Uterus (tissue), 2 donors: ENCODE measurements around the gene FBXO31.

ENCODE experiments used
- POLR2A ChIP-seq, 2 donors: fragments of 450-650 bp; IDR thresholded peaks; one replicate each; pipeline ENCODE4 v1.6.1; 2016; ENCODE audit warnings: antibody characterized with exemption in 2 of 2, mild to moderate bottlenecking in 1 of 2, moderate library complexity in 1 of 2
- TF ChIP-seq, protein P1 (sequence below), 4 experiments: fragments of 200-600 bp in 2 of 4; fragments of 450-650 bp in 2 of 4; sonication (generic) in 2 of 4; IDR thresholded peaks; one replicate each; pipeline ENCODE4 v1.5.1; 2016 to 2019; ENCODE audit warnings: antibody characterized with exemption in 4 of 4, mild to moderate bottlenecking in 2 of 4, moderate library complexity in 1 of 4

DNA sequence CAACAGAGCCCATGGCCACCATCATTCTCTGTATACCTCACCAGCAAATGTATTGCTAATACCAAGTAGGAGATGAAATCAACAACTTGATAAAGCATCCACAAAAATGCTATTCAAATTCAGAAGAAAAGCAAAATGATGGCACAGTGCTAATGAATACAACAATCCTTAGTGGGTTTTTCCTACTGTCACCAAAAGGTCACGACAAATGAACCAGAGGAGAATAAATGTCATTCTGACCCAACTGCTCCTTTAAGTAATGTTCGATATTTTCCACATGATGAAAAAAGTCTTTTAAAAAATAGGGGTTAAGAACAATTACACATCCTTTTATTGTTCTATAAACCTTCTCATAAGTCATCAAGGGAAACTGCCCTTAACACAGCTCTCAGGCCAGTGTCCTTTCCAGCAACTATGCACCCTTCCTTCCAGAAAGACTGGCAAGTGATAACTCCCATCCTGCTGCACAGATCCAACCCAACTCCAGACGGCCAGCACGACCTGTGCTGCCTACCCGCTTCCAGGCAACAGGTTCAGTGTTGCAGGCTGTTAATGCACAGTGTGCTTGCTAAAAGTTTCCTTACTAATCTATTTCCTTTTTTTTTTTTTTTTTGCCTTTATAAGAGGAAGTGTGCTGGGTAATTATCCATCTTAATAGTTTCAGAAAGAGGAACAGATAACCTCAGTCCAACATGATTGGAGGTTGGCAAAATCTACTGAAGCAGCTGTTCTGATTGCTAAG, 15.4 kb downstream of the FBXO31 start:
- TF ChIP-seq POLR2A (IDR thresholded peaks at IDR 0.05), result no peak
- TF ChIP-seq, protein P1, sequence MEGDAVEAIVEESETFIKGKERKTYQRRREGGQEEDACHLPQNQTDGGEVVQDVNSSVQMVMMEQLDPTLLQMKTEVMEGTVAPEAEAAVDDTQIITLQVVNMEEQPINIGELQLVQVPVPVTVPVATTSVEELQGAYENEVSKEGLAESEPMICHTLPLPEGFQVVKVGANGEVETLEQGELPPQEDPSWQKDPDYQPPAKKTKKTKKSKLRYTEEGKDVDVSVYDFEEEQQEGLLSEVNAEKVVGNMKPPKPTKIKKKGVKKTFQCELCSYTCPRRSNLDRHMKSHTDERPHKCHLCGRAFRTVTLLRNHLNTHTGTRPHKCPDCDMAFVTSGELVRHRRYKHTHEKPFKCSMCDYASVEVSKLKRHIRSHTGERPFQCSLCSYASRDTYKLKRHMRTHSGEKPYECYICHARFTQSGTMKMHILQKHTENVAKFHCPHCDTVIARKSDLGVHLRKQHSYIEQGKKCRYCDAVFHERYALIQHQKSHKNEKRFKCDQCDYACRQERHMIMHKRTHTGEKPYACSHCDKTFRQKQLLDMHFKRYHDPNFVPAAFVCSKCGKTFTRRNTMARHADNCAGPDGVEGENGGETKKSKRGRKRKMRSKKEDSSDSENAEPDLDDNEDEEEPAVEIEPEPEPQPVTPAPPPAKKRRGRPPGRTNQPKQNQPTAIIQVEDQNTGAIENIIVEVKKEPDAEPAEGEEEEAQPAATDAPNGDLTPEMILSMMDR (IDR thresholded peaks at IDR 0.05), result no peak
